WTC11 (cell line): ENCODE results near the gene KHK.

Experiments
- MYBL2 ChIP-seq: sonication (generic); formaldehyde crosslinking; IDR thresholded peaks from 2 replicates; pipeline ENCODE4 v1.8.1; 2023; ENCODE audit warnings: mild to moderate bottlenecking, moderate library complexity, missing genetic modification reagents
- NFYB ChIP-seq: sonication (generic); formaldehyde crosslinking; conservative IDR thresholded peaks from 2 replicates; pipeline ENCODE4 v1.8.0; 2022; ENCODE audit warnings: low read depth, missing genetic modification reagents
- RORB ChIP-seq: fragments of 250-450 bp; sonication (Bioruptor Pico); IDR thresholded peaks from 2 replicates; pipeline ENCODE4 v1.9.0; 2021; ENCODE audit warnings: mild to moderate bottlenecking
- TP53 ChIP-seq: sonication (generic); formaldehyde crosslinking; IDR thresholded peaks from 2 replicates; pipeline ENCODE4 v1.8.1; 2023; ENCODE audit warnings: mild to moderate bottlenecking, missing genetic modification reagents
- ZNF138 ChIP-seq: sonication (generic); formaldehyde crosslinking; conservative IDR thresholded peaks from 2 replicates; pipeline ENCODE4 v1.8.1; 2022; ENCODE audit warnings: mild to moderate bottlenecking, moderate library complexity, missing genetic modification reagents
- ZNF263 ChIP-seq: sonication (generic); formaldehyde crosslinking; IDR thresholded peaks from 2 replicates; pipeline ENCODE4 v1.8.1; 2022; ENCODE audit warnings: low read depth, mild to moderate bottlenecking, moderate library complexity, missing genetic modification reagents
- TF ChIP-seq, protein P1 (sequence below): fragments of 200-600 bp; IDR thresholded peaks from 2 replicates; pipeline ENCODE4 v1.8.0; 2022; ENCODE audit warnings: antibody characterized with exemption
- TF ChIP-seq, protein P2 (sequence below): sonication (generic); formaldehyde crosslinking; IDR thresholded peaks from 2 replicates; pipeline ENCODE4 v1.8.1; 2022; ENCODE audit warnings: mild to moderate bottlenecking, missing genetic modification reagents, moderate library complexity, borderline replicate concordance
- TF ChIP-seq, protein P3 (sequence below): sonication (generic); formaldehyde crosslinking; IDR thresholded peaks from 2 replicates; pipeline ENCODE4 v1.8.0; 2022; ENCODE audit warnings: mild to moderate bottlenecking, missing genetic modification reagents

DNA sequence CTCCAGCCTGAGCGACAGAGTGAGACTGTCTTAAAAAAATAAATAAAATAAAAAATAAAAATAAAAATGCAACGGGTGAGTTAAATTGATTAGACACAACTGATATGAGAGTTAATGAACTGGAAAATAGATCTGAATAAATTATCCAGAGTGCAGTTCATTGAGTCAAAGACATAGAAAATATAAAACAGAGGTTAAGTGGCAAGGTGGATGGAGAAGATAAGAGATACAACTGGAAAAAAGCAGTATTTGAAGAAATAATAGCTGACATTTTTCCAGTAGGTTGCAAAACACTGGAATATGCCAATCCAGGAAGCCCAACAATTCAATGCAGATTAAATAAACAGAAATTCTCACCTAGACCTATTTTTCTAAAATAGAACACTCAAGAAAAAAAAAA, 21.6 kb downstream of the KHK start:
- TF ChIP-seq, protein P1, sequence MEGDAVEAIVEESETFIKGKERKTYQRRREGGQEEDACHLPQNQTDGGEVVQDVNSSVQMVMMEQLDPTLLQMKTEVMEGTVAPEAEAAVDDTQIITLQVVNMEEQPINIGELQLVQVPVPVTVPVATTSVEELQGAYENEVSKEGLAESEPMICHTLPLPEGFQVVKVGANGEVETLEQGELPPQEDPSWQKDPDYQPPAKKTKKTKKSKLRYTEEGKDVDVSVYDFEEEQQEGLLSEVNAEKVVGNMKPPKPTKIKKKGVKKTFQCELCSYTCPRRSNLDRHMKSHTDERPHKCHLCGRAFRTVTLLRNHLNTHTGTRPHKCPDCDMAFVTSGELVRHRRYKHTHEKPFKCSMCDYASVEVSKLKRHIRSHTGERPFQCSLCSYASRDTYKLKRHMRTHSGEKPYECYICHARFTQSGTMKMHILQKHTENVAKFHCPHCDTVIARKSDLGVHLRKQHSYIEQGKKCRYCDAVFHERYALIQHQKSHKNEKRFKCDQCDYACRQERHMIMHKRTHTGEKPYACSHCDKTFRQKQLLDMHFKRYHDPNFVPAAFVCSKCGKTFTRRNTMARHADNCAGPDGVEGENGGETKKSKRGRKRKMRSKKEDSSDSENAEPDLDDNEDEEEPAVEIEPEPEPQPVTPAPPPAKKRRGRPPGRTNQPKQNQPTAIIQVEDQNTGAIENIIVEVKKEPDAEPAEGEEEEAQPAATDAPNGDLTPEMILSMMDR, result no peak
- TF ChIP-seq, protein P2, sequence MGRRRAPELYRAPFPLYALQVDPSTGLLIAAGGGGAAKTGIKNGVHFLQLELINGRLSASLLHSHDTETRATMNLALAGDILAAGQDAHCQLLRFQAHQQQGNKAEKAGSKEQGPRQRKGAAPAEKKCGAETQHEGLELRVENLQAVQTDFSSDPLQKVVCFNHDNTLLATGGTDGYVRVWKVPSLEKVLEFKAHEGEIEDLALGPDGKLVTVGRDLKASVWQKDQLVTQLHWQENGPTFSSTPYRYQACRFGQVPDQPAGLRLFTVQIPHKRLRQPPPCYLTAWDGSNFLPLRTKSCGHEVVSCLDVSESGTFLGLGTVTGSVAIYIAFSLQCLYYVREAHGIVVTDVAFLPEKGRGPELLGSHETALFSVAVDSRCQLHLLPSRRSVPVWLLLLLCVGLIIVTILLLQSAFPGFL (CRISPR knock-in tag), result no peak
- TF ChIP-seq ZNF138 (CRISPR knock-in tag) (no peak), TP53 (CRISPR knock-in tag) (no peak), MYBL2 (CRISPR knock-in tag) (no peak), NFYB (CRISPR knock-in tag) (no peak), RORB (CRISPR knock-in tag) (no peak), ZNF263 (CRISPR knock-in tag) (no peak)
- TF ChIP-seq, protein P3, sequence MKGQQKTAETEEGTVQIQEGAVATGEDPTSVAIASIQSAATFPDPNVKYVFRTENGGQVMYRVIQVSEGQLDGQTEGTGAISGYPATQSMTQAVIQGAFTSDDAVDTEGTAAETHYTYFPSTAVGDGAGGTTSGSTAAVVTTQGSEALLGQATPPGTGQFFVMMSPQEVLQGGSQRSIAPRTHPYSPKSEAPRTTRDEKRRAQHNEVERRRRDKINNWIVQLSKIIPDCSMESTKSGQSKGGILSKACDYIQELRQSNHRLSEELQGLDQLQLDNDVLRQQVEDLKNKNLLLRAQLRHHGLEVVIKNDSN (CRISPR knock-in tag), result no peak
